ENCODE data around the gene THSD4.

- TF ChIP-seq CTCF (IDR thresholded peaks at IDR 0.05; ENCODE audit: control extremely low read depth in 1 of 3, insufficient read depth in 1 of 3, low read depth in 1 of 3, low read length in 3 of 3), result no peak
- no peak for TF ChIP-seq POLR2AphosphoS5 (IDR thresholded peaks at IDR 0.05; ENCODE audit: low read depth, low read length)
- no peak for TF ChIP-seq EZH2 (IDR thresholded peaks at IDR 0.05; ENCODE audit: low read depth, low read length, severe bottlenecking)
- no peak for TF ChIP-seq SIX5 (IDR thresholded peaks at IDR 0.05; ENCODE audit: low read depth, low read length)
- TF ChIP-seq POLR2A (IDR thresholded peaks at IDR 0.05; ENCODE audit: control extremely low read depth in 1 of 2, low read depth in 2 of 2, low read length in 2 of 2), result no peak
- TF ChIP-seq JUND (IDR thresholded peaks at IDR 0.05; ENCODE audit: low read length), result no peak
- no peak for TF ChIP-seq GTF2F1 (IDR thresholded peaks at IDR 0.05; ENCODE audit: borderline replicate concordance, low read depth, low read length)
- no peak for TF ChIP-seq EP300 (IDR thresholded peaks at IDR 0.05; ENCODE audit: borderline replicate concordance in 1 of 2, low read depth in 2 of 2, low read length in 2 of 2)
- TF ChIP-seq SP2 (IDR thresholded peaks at IDR 0.05; ENCODE audit: low read length), result no peak
- TF ChIP-seq POU5F1 (IDR thresholded peaks at IDR 0.05; ENCODE audit: low read depth, low read length), result no peak
- no peak for TF ChIP-seq EGR1 (IDR thresholded peaks at IDR 0.05; ENCODE audit: borderline replicate concordance, low read depth, low read length)
- TF ChIP-seq ZNF274 (IDR thresholded peaks at IDR 0.05; ENCODE audit: borderline replicate concordance, extremely low read depth, low read length), result no peak
- TF ChIP-seq, protein P1, sequence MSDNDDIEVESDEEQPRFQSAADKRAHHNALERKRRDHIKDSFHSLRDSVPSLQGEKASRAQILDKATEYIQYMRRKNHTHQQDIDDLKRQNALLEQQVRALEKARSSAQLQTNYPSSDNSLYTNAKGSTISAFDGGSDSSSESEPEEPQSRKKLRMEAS (IDR thresholded peaks at IDR 0.05), result no peak
Measured at GRCh38 chr15:71182522-71182921, 67.3 kb downstream of the THSD4 start.

Measured in H1 (cell line).